HCT116 (cell line): ENCODE measurements around the gene CYP46A1. TPM values are rescaled to one million over a fixed set of nuclear protein-coding genes. Genes with fewer than 3 reads are reported as not detected.

ENCODE experiments used
- ATAC-seq: fragments of 200-7000 bp; cut with Tn5 transposase; 2 replicates; pipeline ENCODE4 v1.9.1; 2020; ENCODE audit warnings: mild to moderate bottlenecking, moderate library complexity
- BruUV-seq: library from RNA; stranded (reverse); fragments of 400-500 nt; replicated peaks from 2 replicates; lab custom pipeline; 2021; lab: Mats Ljungman, UMichigan
- CTCF ChIA-PET: fragments of 300-600 bp; sonication (Branson Sonifier 250); formaldehyde crosslinking; loops from one replicate; lab custom pipeline; 2021; ENCODE audit warnings: antibody characterized with exemption; lab: Charles Lee
- POLR2A ChIA-PET: fragments of 300-600, 350-600 bp; sonication (Branson Sonifier 250); formaldehyde crosslinking; loops from one replicate; lab custom pipeline; 2021; ENCODE audit warnings: antibody characterized with exemption; lab: Charles Lee
- RAD21 ChIA-PET, 2 experiments: fragments of 300-600 bp; sonication (Branson Sonifier 250); formaldehyde crosslinking; loops; one replicate each; lab custom pipeline; 2023; ENCODE audit warnings: low total read pairs in 2 of 2; ENCODE audit not compliant: uncharacterized antibody in 2 of 2, unreplicated experiment in 2 of 2, low non-redundant PET in 1 of 2; lab: Charles Lee
- DNase-seq: peaks from one replicate; pipeline ENCODE4 v3.0.0-alpha.2; 2010; ENCODE audit warnings: low read depth, low spot score
- H2AFZ ChIP-seq: fragments of 200-600 bp; shearing (Covaris generic), sonication (generic); 2 replicates; pipeline ENCODE4 v1.6.1; 2017; ENCODE audit warnings: low read depth, mixed run types, mixed read lengths, antibody characterized with exemption, low read length; ENCODE audit not compliant: poor library complexity, severe bottlenecking
- H3K27ac ChIP-seq: 2 replicates; pipeline ENCODE4 v1.5.1; 2012; ENCODE audit warnings: low read depth, low read length
- H3K27me3 ChIP-seq: fragments of 200-600 bp; sonication (generic); 2 replicates; pipeline ENCODE4 v1.6.1; 2016; ENCODE audit warnings: mixed run types, low read length, mixed read lengths; ENCODE audit not compliant: insufficient read depth
- H3K36me3 ChIP-seq, 2 experiments: fragments of 200-500 bp in 1 of 2; fragments of 200-600 bp in 1 of 2; sonication (Bioruptor generic) in 1 of 2; sonication (generic) in 1 of 2; 2 replicates each; pipeline versions ENCODE4 v1.5.1 to v1.6.1; 2014 to 2016; ENCODE audit warnings: low read length in 2 of 2, inconsistent platforms in 1 of 2, mixed read lengths in 1 of 2, mixed run types in 1 of 2; ENCODE audit not compliant: insufficient read depth in 2 of 2, control insufficient read depth in 1 of 2
- H3K4me1 ChIP-seq, 2 experiments: fragments of 200-600 bp in 1 of 2; sonication (generic) in 1 of 2; 2 replicates each; pipeline versions ENCODE4 v1.5.1 to v1.6.1; 2012 to 2017; ENCODE audit warnings: low read length in 2 of 2, inconsistent platforms in 1 of 2, mild to moderate bottlenecking in 1 of 2, mixed read lengths in 1 of 2, mixed run types in 1 of 2, moderate library complexity in 1 of 2; ENCODE audit not compliant: insufficient read depth in 2 of 2, control insufficient read depth in 1 of 2
- H3K4me2 ChIP-seq: fragments of 200-600 bp; sonication (generic); 2 replicates; pipeline ENCODE4 v1.6.1; 2017; ENCODE audit warnings: mixed run types, low read length, mixed read lengths
- H3K4me3 ChIP-seq, 2 experiments: fragments of 200-600 bp in 1 of 2; sonication (generic) in 1 of 2; replicated peaks in 1 of 2; 2 replicates each; pipeline ENCODE4 v1.5.1; 2011 to 2016; ENCODE audit warnings: low read length in 2 of 2, control low read depth in 1 of 2, low read depth in 1 of 2, mild to moderate bottlenecking in 1 of 2, mixed read lengths in 1 of 2, mixed run types in 1 of 2
- H3K79me2 ChIP-seq: fragments of 200-600 bp; sonication (generic); 2 replicates; pipeline ENCODE4 v1.6.1; 2017; ENCODE audit warnings: mild to moderate bottlenecking, mixed run types, low read length, moderate library complexity, mixed read lengths; ENCODE audit not compliant: insufficient read depth
- H3K9ac ChIP-seq: fragments of 200-600 bp; sonication (generic); 2 replicates; pipeline ENCODE4 v1.6.1; 2016; ENCODE audit warnings: low read length, mixed read lengths
- H3K9me2 ChIP-seq: fragments of 200-600 bp; sonication (generic), shearing (Covaris generic); 2 replicates; pipeline ENCODE4 v1.6.1; 2017; ENCODE audit warnings: mixed run types, mild to moderate bottlenecking, moderate library complexity; ENCODE audit not compliant: insufficient read depth
- H3K9me3 ChIP-seq, 2 experiments: fragments of 200-500 bp in 1 of 2; fragments of 200-600 bp in 1 of 2; sonication (Bioruptor generic) in 1 of 2; sonication (generic) in 1 of 2; 2 replicates each; pipeline ENCODE4 v1.6.1; 2014 to 2017; ENCODE audit warnings: low read length in 2 of 2, mixed read lengths in 2 of 2, inconsistent platforms in 1 of 2, low read depth in 1 of 2, mild to moderate bottlenecking in 1 of 2, mixed run types in 1 of 2, moderate library complexity in 1 of 2; ENCODE audit not compliant: control insufficient read depth in 1 of 2, insufficient read depth in 1 of 2
- H4K20me1 ChIP-seq: fragments of 200-600 bp; sonication (generic), shearing (Covaris generic); 2 replicates; pipeline ENCODE4 v1.6.1; 2017; ENCODE audit warnings: mixed run types, mild to moderate bottlenecking, moderate library complexity; ENCODE audit not compliant: insufficient read depth
- CEBPB ChIP-seq: IDR thresholded peaks from 2 replicates; pipeline ENCODE4 v1.6.1; 2012; ENCODE audit warnings: low read depth
- ELF1 ChIP-seq: IDR thresholded peaks from 2 replicates; pipeline ENCODE4 v1.6.1; 2012; ENCODE audit warnings: low read depth, borderline replicate concordance
- EZH2 ChIP-seq: fragments of 200-600 bp; sonication (generic); IDR thresholded peaks from 2 replicates; pipeline ENCODE4 v1.6.1; 2017; ENCODE audit warnings: antibody characterized with exemption, mixed run types
- POLR2A ChIP-seq: IDR thresholded peaks from 2 replicates; pipeline ENCODE4 v1.7.0; 2011; ENCODE audit warnings: borderline replicate concordance; ENCODE audit not compliant: insufficient read depth, insufficient read length; ENCODE audit errors: extremely low read depth
- POLR2AphosphoS5 ChIP-seq: IDR thresholded peaks from 2 replicates; pipeline ENCODE4 v1.6.1; 2011; ENCODE audit warnings: mild to moderate bottlenecking, low read depth, low read length, moderate library complexity
- RAD21 ChIP-seq: IDR thresholded peaks from 2 replicates; pipeline ENCODE4 v1.6.1; 2012; ENCODE audit warnings: low read depth, mild to moderate bottlenecking
- REST ChIP-seq: IDR thresholded peaks from 2 replicates; pipeline ENCODE4 v1.6.1; 2012; ENCODE audit warnings: low read depth
- SIN3A ChIP-seq: IDR thresholded peaks from 2 replicates; pipeline ENCODE4 v1.6.1; 2012; ENCODE audit warnings: low read depth
- SRF ChIP-seq: IDR thresholded peaks from 2 replicates; pipeline ENCODE4 v1.6.1; 2012; ENCODE audit warnings: low read depth
- ZFX ChIP-seq: fragments of 450-650 bp; IDR thresholded peaks from 2 replicates; pipeline ENCODE4 v1.6.1; 2017
- ZNF274 ChIP-seq: fragments of 200-500 bp; sonication (Bioruptor generic); IDR thresholded peaks from 2 replicates; pipeline ENCODE4 v1.6.1; 2014; ENCODE audit warnings: mild to moderate bottlenecking, low read depth, low read length, inconsistent platforms
- intact Hi-C: fragments of 100-400 bp; cut with micrococcal nuclease; formaldehyde crosslinking; loops from 2 replicates; pipeline ENCODE4 v1.10.0; 2022
- total RNA-seq: library from RNA; stranded (reverse); gene quantifications from one replicate; pipeline ENCODE4 v1.2.1, GENCODE V29; 2021; ENCODE audit not compliant: unreplicated experiment
- TF ChIP-seq, protein P1 (sequence below), 3 experiments: fragments of 200-600 bp in 1 of 3; sonication (generic) in 1 of 3; IDR thresholded peaks in 2 of 3; conservative IDR thresholded peaks in 1 of 3; 2 replicates each; pipeline ENCODE4 v1.5.1; 2012 to 2017; ENCODE audit warnings: low read depth in 2 of 3, low read length in 2 of 3, antibody characterized with exemption in 1 of 3, borderline replicate concordance in 1 of 3, control low read depth in 1 of 3, mild to moderate bottlenecking in 1 of 3, mixed read lengths in 1 of 3, mixed run types in 1 of 3, moderate library complexity in 1 of 3; ENCODE audit not compliant: insufficient read depth in 1 of 3
- TF ChIP-seq, protein P2 (sequence below): IDR thresholded peaks from 2 replicates; pipeline ENCODE4 v1.6.1; 2012

The CYP46A1 gene
- total RNA-seq, 1 experiment from 2014 or later, result 0.76 TPM

DNA sequence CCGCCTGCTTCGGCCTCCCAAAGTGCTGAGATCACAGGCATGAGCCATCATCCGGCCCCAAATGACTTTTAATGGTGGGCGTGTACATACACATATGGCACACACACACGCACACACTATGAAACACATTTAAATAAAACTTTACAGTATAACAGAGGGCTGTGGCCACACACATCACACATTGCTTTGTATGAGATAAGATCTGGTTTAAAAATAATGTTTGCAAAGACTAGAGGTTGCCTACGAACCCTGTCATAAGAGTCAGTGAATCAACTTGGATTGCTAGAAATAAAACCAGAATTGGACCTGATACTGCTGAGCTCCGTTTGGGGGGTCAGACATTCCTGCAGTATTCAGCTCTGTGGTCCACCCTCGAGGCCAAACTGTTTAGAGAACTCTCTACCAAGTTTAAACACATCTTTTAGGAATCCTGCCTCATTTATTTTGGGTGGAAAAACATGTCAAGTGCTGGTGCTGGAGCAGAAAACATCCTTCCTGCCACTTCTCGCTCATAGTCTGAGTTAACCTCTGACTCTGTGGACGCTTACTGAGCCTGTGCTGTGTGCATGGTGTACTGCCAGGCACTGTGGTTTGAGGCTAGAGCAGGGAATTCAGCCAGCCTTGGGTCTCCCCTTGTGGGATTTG lies 61.3 kb downstream of the CYP46A1 start (continued):
- TF ChIP-seq SRF, result no peak

GRCh38 chr14:99747167-99747566 lies 63.1 kb downstream of the CYP46A1 start:
- Histone ChIP-seq H3K79me2 (no peaks in the 10 kb centered on the region), H3K4me3 (no peak overlapping the region), H3K27me3 (no peaks in the 10 kb centered on the region), H3K4me1 (peaks cover under 1 to 8% of the 10 kb centered on the region in 2 experiments; a peak in 3 of 4 replicates), H3K9me2 (no peaks in the 10 kb centered on the region), H2AFZ (no peak overlapping the region), H4K20me1 (no peaks in the 10 kb centered on the region), H3K27ac (no peak overlapping the region), H3K36me3 (no peaks in the 10 kb centered on the region), H3K9ac (no peak overlapping the region), H3K9me3 (no peaks in the 10 kb centered on the region), H3K4me2 (no peak overlapping the region)
- ATAC-seq (no peak), DNase-seq (no peak)
- CTCF ChIA-PET, result no interaction called here
- TF ChIP-seq CEBPB (no peak), EZH2 (no peak), SRF (no peak), REST (no peak), POLR2A (no peak), SIN3A (no peak), ZNF274 (no peak), RAD21 (no peak), ZFX (no peak), ELF1 (no peak), POLR2AphosphoS5 (no peak)
- TF ChIP-seq, protein P1, sequence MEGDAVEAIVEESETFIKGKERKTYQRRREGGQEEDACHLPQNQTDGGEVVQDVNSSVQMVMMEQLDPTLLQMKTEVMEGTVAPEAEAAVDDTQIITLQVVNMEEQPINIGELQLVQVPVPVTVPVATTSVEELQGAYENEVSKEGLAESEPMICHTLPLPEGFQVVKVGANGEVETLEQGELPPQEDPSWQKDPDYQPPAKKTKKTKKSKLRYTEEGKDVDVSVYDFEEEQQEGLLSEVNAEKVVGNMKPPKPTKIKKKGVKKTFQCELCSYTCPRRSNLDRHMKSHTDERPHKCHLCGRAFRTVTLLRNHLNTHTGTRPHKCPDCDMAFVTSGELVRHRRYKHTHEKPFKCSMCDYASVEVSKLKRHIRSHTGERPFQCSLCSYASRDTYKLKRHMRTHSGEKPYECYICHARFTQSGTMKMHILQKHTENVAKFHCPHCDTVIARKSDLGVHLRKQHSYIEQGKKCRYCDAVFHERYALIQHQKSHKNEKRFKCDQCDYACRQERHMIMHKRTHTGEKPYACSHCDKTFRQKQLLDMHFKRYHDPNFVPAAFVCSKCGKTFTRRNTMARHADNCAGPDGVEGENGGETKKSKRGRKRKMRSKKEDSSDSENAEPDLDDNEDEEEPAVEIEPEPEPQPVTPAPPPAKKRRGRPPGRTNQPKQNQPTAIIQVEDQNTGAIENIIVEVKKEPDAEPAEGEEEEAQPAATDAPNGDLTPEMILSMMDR (IDR thresholded peaks at IDR 0.05 in 2 of 3, conservative IDR thresholded peaks at IDR 0.05 in 1 of 3; ENCODE audit: borderline replicate concordance in 1 of 3, insufficient read depth in 1 of 3, low read depth in 2 of 3, low read length in 2 of 3), result no peak
- TF ChIP-seq, protein P2, sequence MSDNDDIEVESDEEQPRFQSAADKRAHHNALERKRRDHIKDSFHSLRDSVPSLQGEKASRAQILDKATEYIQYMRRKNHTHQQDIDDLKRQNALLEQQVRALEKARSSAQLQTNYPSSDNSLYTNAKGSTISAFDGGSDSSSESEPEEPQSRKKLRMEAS, result no peak
- BruUV-seq, result no TSS peak
- RAD21 ChIA-PET, result no interaction called here
- intact Hi-C loops, result no loop called here
- POLR2A ChIA-PET, result no interaction called here
